Measurements from ENCODE around the gene PROSER3.
"Not testable (repeated sequence)": the region's sequence is repeated elsewhere in the genome, so short reads cannot be mapped to it uniquely, and the experiment has no call there.

PROSER3 gene

DNA sequence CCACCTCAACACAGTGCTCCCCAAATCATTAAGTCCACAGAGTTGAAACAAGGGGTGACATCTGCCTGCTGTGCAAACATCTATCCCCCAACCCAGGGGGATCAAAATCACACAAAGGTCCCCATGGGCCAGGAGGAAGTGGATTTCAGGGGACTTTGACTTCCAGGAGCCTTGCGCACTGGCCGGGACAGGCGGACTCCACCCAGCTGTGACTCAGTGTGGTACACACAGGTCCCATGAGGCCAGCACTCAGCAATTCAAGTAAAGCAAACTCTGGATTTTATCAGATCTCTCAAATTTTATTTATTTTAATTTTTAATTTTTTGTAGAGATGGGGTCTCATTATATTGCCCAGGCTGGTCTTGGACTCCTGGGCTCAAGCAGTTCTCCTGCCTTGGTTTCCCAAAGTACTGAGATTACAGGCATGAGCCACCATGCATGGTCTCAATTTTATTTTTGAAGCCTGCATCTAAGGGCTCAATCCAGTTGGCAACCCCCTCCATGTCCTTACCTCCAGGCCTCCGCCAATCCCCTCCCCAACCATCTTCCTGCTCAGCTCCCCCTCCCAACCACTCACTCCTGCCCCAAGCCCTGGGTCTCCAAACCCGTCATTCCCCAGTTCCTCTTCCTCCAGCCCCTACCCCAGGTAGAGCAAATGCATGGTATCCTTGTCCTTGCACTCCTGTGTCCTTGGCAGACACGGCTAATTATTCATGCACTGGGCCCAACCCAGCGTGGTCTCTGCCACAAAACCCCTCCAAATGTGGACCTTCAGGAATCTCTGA is 35.6 kb downstream of the PROSER3 start:
- DNase-seq (ENCODE audit: low read depth), result no peak

DNA sequence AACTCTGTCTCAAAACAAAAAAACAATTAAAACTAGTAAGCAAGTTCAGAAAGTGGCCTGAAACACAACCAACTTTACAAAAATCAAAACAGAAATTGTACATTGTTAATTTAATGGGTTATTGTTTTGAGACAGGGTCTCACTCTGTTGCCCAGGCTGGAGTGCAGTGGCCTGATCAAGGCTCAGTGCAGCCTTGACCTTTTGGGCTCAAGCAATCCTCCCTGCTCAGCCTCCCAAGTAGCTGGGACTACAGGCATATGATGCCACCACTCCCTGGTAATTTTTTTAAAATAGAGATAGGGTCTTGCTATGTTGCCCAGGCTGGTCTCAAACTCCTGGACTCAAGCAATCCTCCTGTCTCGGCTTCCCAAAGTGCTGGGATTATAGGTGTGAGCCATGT is 37.6 kb downstream of the PROSER3 start:
- not testable (repeated sequence) for DNase-seq (ENCODE audit: low read depth)

DNA sequence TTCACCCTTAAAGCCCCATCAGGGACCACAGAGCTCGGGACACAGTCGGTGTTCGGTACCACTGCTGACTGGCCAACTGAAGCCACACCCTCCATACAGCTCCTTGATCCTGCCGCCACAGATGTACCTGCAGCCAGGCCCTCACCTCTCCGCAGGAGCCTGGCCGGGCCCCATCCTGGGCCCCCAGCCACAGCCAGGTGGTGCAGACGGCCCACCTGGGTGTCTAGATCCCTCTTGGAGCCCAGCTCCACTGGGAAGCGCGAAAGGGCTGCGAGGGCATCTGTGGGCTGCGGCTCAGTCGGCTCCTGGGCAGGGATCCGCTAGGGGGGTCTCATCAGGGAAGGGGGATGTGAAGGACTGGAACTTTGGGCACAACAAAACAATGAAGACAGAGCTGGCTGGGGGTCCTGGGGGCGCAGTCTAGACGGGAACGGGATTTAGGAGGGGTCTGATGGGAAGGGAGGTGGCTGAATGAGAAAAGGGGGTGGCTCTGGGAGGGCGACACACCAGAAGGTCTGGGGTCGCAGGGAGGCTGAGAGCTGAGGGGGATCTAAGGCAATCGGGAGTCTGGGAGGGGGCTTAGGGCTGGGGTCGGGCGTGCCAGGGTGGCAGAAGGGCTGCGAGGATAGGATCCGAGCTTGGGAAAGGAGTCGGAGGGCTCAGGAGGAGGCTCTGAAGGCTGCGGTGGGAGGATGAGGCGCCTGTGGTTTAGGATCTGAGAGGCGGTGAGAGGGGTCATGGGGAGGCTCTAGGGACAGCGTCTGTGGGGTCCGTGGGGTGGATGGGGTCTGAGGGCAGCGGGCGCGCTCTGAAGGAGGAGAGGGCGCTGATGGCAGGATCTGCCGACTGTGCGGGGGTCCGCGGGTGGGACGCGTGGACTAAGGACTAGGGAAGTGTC is 38.9 kb downstream of the PROSER3 start:
- DNase-seq (ENCODE audit: low read depth), result no peak

DNA sequence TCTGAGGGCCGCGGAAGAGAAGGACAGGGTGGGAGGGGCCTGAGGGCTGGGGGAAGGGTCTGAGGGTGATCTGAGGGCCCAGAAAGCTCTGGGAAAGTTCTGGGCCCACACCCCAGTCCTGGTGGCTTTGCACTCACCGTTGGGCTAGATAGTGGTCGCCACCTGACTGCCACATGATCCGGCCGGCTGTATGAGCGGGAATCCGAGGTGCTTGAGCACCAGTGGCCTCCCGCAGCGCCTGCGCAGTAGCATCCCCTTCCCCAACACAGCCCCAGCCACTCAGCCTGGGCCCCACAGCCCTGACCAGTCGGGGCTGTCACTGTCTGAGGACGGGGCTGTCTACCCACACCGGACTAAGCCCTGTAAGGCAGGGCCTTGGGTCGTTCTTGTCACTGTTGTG is 39.7 kb downstream of the PROSER3 start:
- DNase-seq (ENCODE audit: low read depth), result no peak

DNA sequence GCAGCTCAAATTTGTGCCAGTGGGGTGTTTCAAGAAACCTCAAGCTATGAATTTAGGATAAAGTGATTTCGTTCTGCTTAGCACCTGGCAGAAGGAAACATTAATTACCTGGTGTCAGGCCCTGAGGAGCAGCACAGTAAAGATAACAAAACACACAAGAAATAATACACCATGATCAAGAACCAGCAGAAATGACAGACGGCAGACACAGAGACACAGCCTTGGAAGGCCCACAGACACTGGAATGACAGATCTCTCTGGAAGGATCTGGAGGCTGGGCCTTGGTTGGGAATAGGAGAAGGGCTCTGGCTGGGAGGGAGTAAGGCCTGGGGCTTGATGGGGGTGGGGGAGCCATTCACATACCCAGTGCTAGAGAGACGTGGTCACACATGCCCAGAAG is 43.9 kb downstream of the PROSER3 start:
- DNase-seq (ENCODE audit: low read depth), result no peak

DNA sequence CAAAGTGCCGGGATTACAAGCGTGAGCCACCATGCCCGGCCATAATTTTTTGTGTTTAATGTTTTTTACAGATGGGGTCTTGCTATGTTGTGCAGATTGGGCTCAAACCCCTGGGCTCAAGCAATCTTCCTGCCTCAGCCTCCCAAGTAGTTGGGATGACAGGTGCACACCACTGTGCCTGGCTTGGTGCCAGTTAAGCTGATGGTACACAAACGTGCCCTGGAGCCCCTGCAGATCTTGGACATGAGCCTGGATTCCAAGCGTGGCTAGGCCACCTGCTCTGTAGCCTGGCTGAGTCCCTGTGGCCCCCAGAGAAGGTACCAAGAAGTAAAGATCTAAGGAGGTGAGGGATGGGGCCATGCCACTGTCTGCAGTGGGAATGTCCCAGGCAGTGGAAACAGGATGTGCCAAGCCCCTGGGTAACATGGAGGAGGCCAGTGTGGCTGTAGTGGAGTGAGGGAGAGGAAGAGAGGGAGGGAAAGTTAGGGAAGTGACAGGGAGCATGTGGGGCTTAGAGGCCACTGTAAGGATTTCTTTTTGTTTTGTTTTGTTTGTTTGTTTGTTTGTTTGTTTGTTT is 47.6 kb downstream of the PROSER3 start:
- no peak for DNase-seq (ENCODE audit: low read depth)

DNA sequence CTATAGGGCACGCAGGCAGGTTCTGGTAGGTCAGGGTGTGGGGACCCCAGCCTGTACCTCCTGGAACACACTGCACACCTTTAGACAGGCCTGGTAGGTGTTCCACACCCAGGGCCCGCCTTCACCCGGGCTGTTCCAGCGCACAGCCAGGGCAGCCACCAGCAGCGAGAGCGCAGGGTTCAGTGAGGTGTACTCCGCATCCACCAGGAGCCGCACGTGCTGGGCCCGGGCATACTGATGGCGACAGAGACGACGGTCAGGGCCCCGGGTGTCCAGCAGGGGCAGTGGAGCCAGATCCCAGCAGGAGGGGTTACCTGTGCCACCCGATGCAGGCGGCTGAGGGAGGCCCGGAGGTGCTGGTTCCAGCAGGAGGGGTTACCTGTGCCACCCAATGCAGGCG is 48.6 kb downstream of the PROSER3 start:
- no peak for DNase-seq (ENCODE audit: low read depth)

DNA sequence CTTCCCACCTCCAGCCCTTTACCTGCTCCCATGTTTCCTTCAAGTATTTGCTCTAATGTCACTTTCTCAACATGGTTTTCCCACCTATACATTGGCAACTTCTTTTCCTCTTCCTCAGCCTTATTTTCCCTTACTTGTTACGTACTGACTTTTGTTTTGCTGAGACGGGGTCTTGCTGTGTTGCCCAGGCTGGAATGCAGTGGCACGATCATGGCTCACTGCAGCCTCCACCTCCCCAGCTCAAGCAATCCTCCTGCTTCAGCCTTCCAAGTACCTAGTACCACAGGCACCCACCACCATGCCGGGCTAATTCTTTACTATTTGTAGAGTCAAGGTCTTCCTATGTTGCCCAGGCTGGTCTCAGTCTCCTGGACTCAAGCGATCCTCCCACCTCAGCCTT is 49.7 kb downstream of the PROSER3 start:
- no peak for DNase-seq (ENCODE audit: low read depth)

DNA sequence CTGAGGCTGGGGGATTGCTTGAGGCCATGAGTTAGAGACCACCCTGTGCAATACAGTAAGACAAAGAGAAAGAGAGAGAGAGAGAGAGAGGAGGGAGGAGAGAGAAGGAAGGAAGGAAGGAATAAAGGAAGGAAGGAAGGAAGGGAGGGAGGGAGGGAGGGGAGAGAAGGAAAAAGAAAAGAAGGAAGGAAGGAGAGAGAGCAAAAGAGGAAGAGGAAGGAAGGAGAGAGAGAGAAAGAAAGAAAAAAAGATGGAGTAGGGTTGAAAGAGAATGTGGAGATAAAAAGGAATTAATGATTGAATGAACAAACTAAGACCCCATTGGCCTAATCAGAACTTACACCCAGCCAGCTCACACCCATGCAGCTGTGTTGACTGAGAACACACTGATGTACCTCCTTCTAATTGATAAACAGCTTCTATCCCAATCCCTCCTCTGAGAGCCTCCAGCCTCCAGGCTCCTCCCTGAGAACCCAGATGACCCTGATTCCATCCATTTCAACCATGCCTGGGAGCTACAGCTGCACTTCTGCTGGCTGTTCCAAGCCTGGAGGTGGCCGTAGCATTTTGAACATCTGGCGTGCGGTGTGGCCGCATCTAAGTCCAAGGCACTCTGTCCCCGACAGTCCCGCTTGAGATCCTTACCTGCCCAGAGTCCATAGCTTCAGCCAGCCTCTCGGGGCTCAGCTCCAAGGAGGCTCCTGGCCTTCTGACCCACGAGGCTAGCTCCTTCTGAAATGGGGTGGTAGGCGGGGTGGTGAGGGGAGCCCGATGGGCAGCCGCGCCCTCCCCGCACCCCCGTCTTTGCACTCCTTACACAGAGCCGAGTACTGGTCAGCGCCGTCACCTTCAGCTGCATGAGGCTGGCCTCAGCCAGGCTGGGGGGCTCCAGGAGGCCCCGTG is 53.6 kb downstream of the PROSER3 start:
- no peak for DNase-seq (ENCODE audit: low read depth)

DNA sequence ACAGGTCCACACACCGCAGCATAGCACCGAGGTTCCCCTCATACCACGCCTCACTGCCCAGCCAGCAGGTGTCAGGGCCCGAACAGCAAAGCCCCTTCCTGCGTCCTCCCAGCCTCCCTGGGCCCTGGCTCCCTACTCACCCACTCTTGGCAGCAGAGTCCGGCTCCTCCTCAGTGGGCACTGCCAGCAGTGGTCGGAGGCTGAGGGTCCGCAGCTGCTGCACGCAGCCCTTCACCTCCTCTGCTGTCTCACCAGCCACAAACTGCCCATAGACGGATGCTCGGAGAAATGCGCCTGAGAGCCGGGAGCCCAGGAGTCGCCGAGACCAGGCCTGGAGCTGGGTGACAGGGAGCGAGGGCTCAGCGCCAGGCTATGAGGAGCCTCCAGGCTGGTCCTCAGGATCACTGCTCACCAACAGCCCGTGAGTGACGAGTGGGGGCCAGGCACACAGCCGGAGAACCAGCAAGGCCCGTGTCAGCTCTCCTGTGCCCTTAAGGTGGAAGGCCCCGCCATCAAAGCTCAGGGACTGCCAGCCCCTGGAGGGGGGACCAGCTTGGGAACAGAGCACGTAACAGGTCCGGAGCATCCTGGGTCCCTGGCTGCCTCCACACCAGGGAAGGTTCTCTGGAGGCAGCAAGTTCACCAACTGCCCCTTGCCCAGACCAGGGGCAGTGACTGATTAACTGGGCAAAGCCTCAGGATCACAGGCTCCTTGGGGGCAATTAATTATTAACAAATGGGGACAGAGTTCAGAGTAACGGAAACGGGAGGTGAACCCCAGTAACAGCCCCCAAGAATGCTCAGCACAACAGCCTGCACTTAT is 54.5 kb downstream of the PROSER3 start, which contains the start of gene PRODH2:
TSS of gene PRODH2 (minus strand) at position 626 of the 823 bp plus-strand sequence. CDS start at position 586, 40 bp downstream.
- DNase-seq (ENCODE audit: low read depth), result no peak

DNA sequence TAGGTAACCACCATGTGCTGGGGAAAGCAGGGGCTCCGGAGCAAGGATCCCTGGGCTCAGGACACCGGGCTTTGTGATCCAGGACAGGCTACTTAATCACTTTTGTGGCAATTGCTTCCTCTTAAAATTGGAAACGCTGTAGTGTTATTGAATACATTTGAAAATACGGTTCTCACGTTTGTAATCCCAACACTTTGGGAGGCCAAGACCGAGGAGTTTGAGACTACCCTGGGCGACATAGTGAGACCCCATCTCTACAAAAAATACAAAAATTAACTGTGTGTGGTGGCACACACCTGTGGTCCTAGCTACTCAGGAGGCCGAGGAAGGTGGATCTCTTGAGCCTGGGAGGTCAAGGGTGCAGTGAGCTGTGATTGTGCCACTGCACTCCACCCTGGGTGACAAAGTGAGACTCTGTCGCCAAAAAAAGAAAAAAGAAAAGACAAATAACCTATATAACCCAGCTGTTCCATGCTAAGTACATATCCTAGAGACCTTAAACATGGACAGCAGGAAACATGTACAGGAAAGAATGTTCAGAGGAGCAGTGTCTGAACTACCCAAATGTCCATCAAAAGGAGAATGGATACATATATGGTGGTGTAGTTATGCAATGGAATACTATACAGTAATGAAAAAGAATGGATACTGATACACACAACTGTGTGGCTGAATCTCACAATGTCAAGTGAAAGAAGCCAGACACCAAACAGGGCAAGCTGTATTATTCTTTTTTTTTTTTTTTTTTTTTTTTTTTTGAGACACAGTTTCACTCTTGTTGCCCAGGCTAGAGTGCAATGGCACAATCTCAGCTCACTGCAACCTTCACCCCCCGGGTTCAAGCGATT is 55.3 kb downstream of the PROSER3 start:
- DNase-seq (ENCODE audit: low read depth), result no peak

DNA sequence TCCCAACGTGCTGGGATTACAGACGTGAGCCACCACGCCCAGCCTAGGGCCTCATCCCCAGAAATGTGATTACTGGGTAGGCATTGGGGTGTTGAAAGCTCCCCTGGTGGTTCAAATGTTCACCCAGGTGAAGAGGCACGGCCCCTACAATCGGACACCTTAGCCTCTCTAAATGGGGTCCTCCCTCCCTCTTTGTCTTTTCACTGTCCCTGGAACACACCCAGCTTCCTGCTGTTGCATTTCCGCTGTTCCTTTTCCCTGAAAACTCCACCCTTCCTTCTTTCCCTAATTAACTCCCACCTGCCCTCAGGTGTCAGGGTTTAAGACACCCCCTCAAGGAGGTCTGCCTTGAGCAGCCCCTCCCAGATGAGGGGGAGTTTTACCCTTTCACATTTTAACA is 58.3 kb downstream of the PROSER3 start:
- no peak for DNase-seq (ENCODE audit: low read depth)

DNA sequence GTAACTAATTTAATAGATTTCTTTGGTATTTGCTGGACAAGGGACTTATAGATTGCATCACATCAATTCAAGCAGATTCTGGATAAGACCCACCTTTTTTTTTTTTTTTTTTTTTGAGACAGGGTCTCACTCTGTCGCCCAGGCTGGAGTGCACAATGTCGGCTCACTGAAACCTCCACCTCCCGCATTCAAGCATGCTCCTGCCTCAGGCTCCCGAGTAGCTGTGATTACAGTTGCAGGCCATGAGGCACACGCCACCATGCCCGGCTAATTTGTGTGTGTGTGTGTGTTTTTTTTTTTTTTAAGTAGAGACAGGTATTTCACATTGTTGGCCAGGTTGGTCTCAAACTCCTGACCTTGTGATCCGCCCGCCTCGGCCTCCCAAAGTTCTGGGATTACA is 58.9 kb downstream of the PROSER3 start:
- DNase-seq (ENCODE audit: low read depth), result no peak

DNA sequence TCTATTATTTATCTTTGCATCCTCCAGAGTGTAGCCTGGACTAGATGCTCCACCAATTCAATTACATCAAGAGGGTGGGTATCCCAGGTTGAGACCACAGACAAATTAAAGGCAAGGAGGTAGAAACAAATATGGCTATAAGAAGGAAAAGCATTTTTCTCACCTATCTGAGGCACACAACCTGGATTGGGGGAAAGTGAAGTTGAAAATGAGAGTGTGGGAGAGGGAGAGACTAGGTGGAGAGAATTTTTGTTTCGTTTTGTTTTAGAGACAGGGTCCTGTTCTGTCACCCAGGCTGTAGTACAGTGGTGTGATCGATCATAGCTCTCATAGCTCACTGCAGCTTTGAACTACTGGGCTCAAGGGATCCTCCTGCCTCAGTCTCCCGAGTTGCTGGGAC is 60.5 kb downstream of the PROSER3 start:
- no peak for DNase-seq (ENCODE audit: low read depth)

All from stimulated activated CD4-positive, alpha-beta T cell treated with anti-CD3 and anti-CD28 coated beads, Interleukin-2, amount 100 ng/mL, for 4 hours (primary cell).